Esophagus muscularis mucosa (tissue), 4 donors: ENCODE measurements around the gene AFF2. TPM values are rescaled to one million over a fixed set of nuclear protein-coding genes. Genes with fewer than 3 reads are reported as not detected.

Experiments
- DNase-seq: peaks from one replicate; pipeline ENCODE4 v3.0.0-alpha.2; 2017; ENCODE audit errors: extremely low spot score
- H3K27ac ChIP-seq, 4 donors: fragments of 200-600 bp; sonication (generic); replicated peaks in 1 of 4; 1 replicate in 3 of 4; 2 replicates in 1 of 4; pipeline ENCODE4 v1.5.1; 2016 to 2019; ENCODE audit warnings: mild to moderate bottlenecking in 1 of 4
- H3K27me3 ChIP-seq, 4 donors: fragments of 200-600 bp; sonication (generic); one replicate each; pipeline versions ENCODE4 v1.5.1 to v1.6.0; 2016 to 2019
- H3K36me3 ChIP-seq, 4 donors: fragments of 200-600 bp; sonication (generic); one replicate each; pipeline ENCODE4 v1.5.1; 2016 to 2019
- H3K4me1 ChIP-seq, 4 donors: fragments of 200-600 bp; sonication (generic); one replicate each; pipeline ENCODE4 v1.5.1; 2016 to 2019
- H3K4me3 ChIP-seq, 4 donors: fragments of 200-600 bp; sonication (generic); 1 replicate in 2 of 4; 2 replicates in 2 of 4; pipeline ENCODE4 v1.5.1; 2016 to 2019; ENCODE audit warnings: mild to moderate bottlenecking in 4 of 4, moderate library complexity in 1 of 4
- H3K9me3 ChIP-seq, 4 donors: fragments of 200-600 bp; sonication (generic); 1 replicate in 3 of 4; 2 replicates in 1 of 4; pipeline ENCODE4 v1.5.1; 2016 to 2019
- EP300 ChIP-seq: sonication (generic); formaldehyde crosslinking; IDR thresholded peaks from one replicate; pipeline ENCODE4 v1.6.1; 2017; ENCODE audit warnings: antibody characterized with exemption
- POLR2A ChIP-seq: fragments of 450-650 bp; IDR thresholded peaks from one replicate; pipeline ENCODE4 v1.6.1; 2017; ENCODE audit warnings: antibody characterized with exemption, moderate library complexity, mild to moderate bottlenecking, low read depth
- POLR2AphosphoS5 ChIP-seq, 2 donors: sonication (generic); formaldehyde crosslinking; IDR thresholded peaks; one replicate each; pipeline ENCODE4 v1.6.1; 2017; ENCODE audit warnings: antibody characterized with exemption in 2 of 2
- WGBS: methylation state at CpG from one replicate; pipeline ENCODE4 v1.1.5; 2018; 5-methylcytosine and 5-hydroxymethylcytosine counted together
- intact Hi-C: fragments of 100-400 bp; cut with DNase I; formaldehyde crosslinking; loops from one replicate; pipeline ENCODE4 v1.15.1; 2023
- total RNA-seq, 4 donors: library from RNA; depleted of rRNA; stranded (reverse); fragments of >200 nt; gene quantifications; one replicate each; pipeline versions ENCODE4 v1.1.0 to v1.2.1, GENCODE V29; 2016
- TF ChIP-seq, protein P1 (sequence below), 3 experiments: fragments of 200-600 bp in 2 of 3; fragments of 450-650 bp in 1 of 3; sonication (generic) in 2 of 3; IDR thresholded peaks; one replicate each; pipeline ENCODE4 v1.5.1; 2017 to 2019; ENCODE audit warnings: antibody characterized with exemption in 3 of 3, mild to moderate bottlenecking in 2 of 3, moderate library complexity in 1 of 3

AFF2 gene
- total RNA-seq, 4 donors from 2014 or later, result 3.8 to 10.8 (median 6.8) TPM

DNA sequence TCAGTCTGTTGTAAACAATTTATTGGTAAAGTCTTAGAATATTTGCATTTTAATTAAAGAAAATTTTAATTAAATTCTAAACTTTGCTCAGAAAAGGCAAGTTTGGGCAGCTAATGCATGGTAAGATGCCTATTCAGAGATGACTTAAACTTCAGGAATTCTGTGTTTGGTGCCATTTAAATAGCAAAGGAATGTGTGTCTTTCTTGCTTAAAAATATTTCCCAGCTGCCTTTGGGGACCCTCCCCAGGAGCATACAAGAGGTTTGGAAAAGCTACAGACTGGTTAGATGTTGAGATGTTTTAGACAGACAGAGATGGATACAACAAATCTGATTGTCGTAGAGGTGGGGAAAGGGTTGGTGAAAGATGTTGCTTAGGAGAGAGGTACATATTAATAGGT is 36.5 kb downstream of the AFF2 start:
- Histone ChIP-seq H3K9me3 (no peaks in the 10 kb centered on the region), H3K27ac (no peak overlapping the region), H3K36me3 (no peaks in the 10 kb centered on the region), H3K27me3 (no peaks in the 10 kb centered on the region), H3K4me1 (no peaks in the 10 kb centered on the region), H3K4me3 (no peak overlapping the region)
- TF ChIP-seq POLR2A, result no peak
- intact Hi-C loops, result no loop called here
- no peak for DNase-seq
- 80% methylated on average over 1 of the region's 1 CpG for WGBS

DNA sequence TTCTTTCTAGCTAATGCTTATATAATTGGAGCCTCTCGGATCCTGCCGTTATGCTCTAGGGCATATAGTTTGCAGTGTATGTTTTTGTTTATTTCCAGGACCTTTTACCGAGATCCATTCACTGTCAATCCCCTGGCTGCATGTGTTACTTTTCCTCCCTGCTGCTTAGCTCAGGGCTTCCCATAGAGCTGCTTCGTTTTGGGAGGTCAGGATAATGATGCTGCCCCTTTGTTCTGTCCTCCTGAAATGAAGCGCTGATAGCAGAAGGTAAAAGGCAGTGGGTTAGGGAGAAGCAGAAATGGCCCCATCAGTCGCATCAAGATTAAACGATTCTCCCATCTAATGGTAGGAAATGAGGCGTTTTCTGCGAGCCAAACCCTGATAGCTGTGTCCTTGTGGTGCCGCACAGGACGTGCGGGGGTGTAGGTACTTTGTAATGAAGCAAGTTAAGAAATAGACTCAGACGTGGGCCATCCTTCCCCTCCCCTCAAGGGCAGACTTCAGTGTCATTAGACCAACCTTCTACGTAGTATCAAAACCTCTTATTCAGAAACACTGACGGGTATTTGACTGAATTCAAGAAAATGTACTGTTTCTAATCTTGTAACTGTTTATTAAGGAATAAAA is 37.3 kb downstream of the AFF2 start:
- no peak for DNase-seq
- Histone ChIP-seq H3K27ac (no peak overlapping the region), H3K27me3 (no peaks in the 10 kb centered on the region), H3K36me3 (no peaks in the 10 kb centered on the region), H3K4me1 (no peaks in the 10 kb centered on the region), H3K9me3 (no peaks in the 10 kb centered on the region), H3K4me3 (no peak overlapping the region)
- WGBS, result 68% methylated on average over 15 of the region's 15 CpGs
- no peak for TF ChIP-seq POLR2A
- no peak for TF ChIP-seq EP300
- TF ChIP-seq, protein P1, sequence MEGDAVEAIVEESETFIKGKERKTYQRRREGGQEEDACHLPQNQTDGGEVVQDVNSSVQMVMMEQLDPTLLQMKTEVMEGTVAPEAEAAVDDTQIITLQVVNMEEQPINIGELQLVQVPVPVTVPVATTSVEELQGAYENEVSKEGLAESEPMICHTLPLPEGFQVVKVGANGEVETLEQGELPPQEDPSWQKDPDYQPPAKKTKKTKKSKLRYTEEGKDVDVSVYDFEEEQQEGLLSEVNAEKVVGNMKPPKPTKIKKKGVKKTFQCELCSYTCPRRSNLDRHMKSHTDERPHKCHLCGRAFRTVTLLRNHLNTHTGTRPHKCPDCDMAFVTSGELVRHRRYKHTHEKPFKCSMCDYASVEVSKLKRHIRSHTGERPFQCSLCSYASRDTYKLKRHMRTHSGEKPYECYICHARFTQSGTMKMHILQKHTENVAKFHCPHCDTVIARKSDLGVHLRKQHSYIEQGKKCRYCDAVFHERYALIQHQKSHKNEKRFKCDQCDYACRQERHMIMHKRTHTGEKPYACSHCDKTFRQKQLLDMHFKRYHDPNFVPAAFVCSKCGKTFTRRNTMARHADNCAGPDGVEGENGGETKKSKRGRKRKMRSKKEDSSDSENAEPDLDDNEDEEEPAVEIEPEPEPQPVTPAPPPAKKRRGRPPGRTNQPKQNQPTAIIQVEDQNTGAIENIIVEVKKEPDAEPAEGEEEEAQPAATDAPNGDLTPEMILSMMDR (IDR thresholded peaks at IDR 0.05), result no peak
- TF ChIP-seq POLR2AphosphoS5 (IDR thresholded peaks at IDR 0.05), result no peak
- intact Hi-C loops, result no loop called here

DNA sequence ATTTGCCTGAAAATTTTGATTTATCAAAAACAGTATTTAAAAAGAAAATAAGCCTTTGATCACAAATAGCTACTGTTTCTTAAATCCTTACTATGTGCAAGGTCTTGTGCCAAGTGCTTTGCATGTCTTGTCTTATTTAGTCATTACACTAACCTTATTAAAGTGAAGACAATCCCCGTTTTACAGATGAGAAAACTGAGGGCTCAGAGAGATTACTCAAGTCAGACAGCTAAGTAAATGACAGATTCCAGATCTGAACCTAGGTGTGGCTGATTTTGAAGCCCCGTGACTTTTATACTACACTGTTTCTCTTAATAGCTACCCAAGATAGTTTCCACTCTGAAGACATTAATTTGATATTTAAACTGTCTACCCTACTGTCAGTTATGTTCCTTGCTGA is 38.2 kb downstream of the AFF2 start:
- TF ChIP-seq POLR2AphosphoS5 (IDR thresholded peaks at IDR 0.05) (no peak), EP300 (no peak), POLR2A (no peak)
- TF ChIP-seq, protein P1 (IDR thresholded peaks at IDR 0.05), result no peak
- Histone ChIP-seq H3K27ac (no peak overlapping the region), H3K9me3 (no peaks in the 10 kb centered on the region), H3K27me3 (no peaks in the 10 kb centered on the region), H3K4me3 (no peak overlapping the region), H3K4me1 (no peaks in the 10 kb centered on the region), H3K36me3 (no peaks in the 10 kb centered on the region)
- 73% methylated on average over 2 of the region's 2 CpGs for WGBS
- intact Hi-C loops, result no loop called here
- no peak for DNase-seq

DNA sequence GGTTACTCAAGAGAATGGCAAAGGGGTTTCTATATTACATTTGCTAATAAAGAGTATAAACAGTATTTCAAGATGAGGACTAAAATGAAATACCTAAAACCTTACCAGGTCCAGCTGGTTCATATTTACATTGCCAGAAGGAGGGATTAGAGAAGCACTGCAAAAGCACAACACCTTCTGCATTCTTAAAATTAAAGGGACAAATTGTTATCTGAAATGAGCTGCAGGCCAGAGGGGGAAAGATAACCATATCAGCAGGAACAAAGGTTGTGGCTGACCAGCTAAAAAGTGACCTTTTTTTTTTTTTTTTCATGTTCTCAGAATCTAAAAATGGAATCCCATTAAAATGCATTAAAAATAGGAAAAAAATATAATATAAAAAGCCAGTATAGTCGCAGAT is 39.7 kb downstream of the AFF2 start:
- DNase-seq, result no peak
- intact Hi-C loops, result no loop called here
- Histone ChIP-seq H3K27ac (no peak overlapping the region), H3K4me3 (no peak overlapping the region), H3K4me1 (no peaks in the 10 kb centered on the region), H3K9me3 (no peaks in the 10 kb centered on the region), H3K27me3 (no peaks in the 10 kb centered on the region), H3K36me3 (no peaks in the 10 kb centered on the region)
- TF ChIP-seq, protein P1 (IDR thresholded peaks at IDR 0.05), result no peak
- TF ChIP-seq POLR2AphosphoS5 (IDR thresholded peaks at IDR 0.05) (no peak), POLR2A (no peak), EP300 (no peak)
- 49% methylated on average over 1 of the region's 1 CpG for WGBS

DNA sequence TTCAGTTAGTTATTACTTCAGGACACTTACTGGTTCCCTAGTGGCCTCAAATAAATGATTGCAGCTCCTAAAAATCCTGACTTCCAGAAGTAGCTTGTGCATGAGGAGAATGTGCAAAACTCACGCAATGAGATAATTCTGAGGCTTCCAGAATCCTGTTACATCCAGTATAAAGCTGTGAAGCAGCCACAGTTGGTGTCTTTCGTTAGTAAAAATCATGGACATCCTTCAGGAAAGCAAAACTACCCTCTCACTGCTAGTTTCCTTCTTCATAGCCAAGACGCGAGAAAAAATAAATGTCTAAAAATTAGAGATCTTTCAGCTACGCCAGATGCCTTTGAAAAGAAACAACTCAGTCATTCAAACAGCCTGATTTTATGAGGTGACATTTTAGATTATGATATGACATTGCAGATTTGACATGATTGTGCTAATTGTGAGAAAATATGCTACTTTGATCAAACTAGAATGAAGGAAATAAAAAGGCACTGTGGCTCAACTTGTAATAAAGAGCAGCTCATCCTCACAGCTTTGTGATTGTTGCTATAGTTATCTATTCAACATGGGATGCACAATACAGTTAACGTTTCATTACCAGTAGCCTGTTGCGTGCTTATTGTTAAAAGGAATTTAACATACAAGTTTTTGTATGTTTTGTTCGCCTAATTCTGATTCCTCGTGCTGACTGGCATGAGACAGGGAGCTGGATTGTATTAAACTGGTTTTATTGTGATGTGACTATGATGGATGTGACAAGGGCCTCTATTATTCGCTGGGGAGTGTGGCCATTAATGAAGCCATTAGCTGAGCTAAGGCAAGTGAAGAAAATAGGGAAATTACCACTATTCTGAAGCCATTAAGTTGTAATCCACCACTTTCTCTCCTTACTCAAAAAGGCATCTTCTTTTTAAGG is 40.5 kb downstream of the AFF2 start:
- DNase-seq, result no peak
- TF ChIP-seq POLR2A, result no peak
- TF ChIP-seq POLR2AphosphoS5 (IDR thresholded peaks at IDR 0.05), result no peak
- TF ChIP-seq, protein P1 (IDR thresholded peaks at IDR 0.05), result no peak
- no peak for TF ChIP-seq EP300
- Histone ChIP-seq H3K4me1 (no peaks in the 10 kb centered on the region), H3K9me3 (no peaks in the 10 kb centered on the region), H3K27ac (no peak overlapping the region), H3K27me3 (no peaks in the 10 kb centered on the region), H3K36me3 (no peaks in the 10 kb centered on the region), H3K4me3 (no peak overlapping the region)
- 68% methylated on average over 10 of the region's 10 CpGs for WGBS
- intact Hi-C loops, result no loop called here
